ENCODE data around the gene RASGRP4.
A peak's percentile ranks its signal among the peaks of the same experiment; 100 is the strongest.
"Not testable (repeated sequence)": the region's sequence is repeated elsewhere in the genome, so short reads cannot be mapped to it uniquely, and the experiment has no call there.

RASGRP4 gene, protein sequence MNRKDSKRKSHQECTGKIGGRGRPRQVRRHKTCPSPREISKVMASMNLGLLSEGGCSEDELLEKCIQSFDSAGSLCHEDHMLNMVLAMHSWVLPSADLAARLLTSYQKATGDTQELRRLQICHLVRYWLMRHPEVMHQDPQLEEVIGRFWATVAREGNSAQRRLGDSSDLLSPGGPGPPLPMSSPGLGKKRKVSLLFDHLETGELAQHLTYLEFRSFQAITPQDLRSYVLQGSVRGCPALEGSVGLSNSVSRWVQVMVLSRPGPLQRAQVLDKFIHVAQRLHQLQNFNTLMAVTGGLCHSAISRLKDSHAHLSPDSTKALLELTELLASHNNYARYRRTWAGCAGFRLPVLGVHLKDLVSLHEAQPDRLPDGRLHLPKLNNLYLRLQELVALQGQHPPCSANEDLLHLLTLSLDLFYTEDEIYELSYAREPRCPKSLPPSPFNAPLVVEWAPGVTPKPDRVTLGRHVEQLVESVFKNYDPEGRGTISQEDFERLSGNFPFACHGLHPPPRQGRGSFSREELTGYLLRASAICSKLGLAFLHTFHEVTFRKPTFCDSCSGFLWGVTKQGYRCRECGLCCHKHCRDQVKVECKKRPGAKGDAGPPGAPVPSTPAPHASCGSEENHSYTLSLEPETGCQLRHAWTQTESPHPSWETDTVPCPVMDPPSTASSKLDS

DNA sequence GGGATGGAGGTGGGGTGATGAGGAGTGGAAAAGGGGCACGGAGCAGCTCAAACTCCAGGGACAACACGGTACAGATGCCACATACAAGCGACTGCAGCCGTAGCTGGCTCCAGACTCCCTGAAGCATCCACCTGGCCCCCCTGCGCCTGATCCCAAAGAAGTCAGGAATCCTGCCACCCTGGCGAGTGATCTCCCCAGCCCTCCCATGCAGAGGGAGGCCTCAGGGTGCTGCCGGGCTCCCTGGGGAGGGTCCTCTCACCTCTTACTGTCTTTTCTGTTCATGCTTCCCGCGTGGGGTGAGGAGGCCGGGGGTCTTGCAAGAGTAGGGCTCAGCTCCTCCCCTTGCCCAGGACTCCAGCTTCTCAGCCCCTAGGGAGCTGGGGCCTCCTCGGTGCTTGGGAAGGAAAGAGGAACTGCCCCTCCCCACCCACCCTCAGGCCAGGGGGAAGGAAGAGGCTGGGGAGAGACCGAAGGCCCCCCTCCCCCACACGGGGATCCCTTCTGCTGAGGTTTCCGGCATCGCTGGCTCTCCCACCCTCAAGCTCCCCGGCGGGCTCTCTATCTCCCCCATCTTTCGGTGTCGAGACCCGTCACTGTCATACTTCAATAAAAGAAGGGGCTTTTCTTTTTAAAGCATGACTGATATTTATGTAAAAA, at the start of gene RASGRP4:
TSS of gene RASGRP4 (minus strand) at position 410 of the 657 bp plus-strand sequence. CDS start at position 282, 128 bp downstream.
- peak; percentile 83 for DNase-seq

DNA sequence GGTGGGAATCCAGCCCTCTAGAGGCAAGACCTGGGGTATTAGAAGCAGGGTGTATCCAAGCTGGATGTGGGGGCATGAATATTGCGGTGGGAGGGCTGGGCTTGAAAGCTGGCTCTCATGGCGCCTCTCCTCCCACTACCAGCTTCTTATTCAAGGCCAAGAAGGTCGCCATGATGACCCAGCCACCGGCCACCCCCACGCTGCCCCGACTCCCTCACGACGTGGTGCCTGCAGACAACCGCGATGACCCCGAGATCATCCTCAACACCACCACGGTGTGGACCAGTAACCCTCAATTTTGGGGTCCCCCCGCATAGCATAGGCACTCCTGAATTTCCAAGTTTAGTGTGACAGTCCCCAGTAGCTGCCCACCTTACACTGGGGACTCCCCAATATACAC, 49.2 kb upstream of the RASGRP4 start:
- DNase-seq: no peak

DNA sequence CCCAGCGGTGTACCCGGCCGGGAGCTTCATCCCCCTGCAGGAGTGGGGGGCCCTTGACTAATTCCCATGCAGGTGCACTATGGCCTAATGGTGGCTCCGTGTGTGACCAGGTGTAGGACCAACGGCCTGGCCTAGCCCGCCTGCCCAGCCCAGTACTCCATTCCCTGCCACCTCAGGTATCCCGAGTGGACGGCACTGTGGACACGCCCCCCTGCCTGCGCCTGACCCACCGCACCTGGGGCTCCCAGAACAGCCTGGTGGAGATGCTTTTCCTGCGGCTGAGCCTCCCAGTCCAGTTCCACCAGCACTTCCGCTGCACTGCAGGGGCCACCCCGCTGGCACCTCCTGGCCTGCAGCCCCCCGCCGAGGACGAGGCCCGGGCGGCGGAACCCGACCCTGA, 47.2 kb upstream of the RASGRP4 start:
- DNase-seq: no peak

DNA sequence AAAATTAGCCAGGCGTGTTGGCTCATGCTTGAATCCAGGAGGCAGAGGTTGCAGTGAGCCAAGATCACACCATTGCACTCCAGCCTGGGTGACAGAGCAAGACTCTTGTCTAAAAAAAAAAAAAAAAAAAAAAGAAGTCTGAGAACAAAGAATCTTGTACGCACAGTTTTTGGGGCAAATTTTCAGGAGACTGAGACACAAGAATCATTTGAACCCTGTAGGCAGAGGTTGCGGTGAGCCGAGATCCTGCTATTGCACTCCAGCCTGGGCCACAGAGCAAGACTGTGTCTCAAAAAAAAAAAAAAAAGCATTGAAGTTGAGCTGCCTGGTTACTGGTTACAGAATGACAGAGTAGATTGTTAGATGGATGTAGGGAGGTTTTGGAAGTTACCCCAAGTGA, 46.7 kb upstream of the RASGRP4 start:
- DNase-seq: not testable (repeated sequence)

DNA sequence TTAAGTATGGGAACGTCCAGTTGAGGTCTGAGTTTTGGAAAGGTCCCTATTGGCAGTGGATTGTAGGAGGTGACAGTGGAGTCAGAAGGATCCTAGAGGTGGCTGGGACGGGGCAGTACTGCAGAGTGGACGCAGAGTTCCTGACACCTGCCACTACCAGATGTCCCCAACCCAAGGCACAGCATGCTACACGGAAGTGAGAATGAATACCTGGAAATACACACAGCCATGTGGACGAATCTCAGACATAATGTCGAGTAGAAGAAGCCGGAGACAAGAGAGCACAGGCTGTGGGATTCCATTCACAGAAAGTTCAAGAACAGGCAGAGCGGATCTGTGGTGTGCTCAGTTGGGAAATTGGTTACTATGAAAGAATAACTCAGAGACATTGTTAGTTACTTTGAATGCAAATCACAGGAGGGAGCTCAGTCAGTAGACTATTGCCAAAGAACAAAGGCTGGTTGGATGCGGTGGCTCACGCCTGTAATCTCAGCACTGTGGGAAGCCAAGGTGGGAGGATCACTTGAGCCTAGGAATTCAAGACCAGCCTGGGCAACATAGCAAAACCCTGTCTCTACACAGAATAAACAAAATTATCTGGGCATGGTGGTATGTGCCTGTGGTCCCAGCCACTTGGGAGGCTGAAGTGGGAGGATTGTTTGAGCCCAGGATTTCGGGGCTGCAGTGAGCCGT, 44.9 kb upstream of the RASGRP4 start:
- DNase-seq: no peak

DNA sequence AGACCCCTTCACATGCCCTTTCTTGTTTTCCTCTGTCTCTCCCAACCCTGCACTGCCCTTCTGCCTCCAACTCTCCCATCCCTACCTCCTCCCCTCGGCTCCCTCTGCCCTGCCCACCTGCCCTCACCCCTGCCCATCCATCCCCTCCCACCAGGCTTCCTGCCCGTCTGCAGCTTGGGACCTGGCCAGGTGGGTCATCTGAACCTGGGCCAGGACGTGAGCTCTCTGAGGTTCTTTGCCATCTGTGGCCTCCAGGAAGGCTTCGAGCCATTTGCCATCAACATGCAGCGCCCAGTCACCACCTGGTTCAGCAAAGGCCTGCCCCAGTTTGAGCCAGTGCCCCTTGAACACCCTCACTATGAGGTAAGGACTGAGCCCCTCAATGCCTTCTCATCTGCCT, 43.1 kb upstream of the RASGRP4 start:
- DNase-seq: no peak

DNA sequence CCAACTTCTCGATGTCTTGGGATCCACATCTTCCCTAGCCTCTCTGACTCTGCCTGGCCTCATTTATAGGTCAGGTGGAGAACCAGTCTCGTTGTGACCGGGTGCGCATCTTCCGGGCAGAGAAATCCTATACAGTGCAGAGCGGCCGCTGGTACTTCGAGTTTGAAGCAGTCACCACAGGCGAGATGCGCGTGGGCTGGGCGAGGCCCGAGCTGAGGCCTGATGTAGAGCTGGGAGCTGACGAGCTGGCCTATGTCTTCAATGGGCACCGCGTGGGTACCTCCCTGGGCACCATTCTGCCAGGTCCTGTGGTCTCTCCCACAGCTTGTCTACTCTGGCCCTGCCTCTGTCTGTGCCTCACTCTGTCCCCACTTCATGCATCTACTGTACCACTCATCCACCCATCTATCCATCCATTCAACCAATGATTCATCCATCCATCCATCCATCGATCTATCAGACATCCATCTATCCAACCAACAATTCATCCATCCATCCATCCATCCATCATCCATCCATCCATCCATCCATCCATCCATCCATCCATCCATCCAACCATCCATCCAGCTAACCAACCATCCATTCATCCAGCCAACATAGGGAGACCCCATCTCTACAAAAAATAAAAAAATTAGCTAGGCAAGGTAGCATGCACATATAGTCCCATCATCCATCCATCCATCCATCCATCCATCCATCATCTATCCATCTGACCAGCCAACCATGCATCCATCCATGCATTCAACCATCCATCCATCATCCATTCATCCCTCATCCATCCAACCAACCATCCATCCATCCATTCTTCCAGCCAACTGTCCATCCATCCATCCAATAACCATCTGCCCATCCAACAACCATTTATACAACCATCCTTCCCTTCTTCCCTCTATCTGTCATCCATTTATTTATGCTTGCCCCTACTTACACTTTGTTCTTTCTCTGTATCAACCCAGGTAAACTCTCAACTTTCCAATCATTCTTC, 41.8 kb upstream of the RASGRP4 start:
- no peak for DNase-seq

DNA sequence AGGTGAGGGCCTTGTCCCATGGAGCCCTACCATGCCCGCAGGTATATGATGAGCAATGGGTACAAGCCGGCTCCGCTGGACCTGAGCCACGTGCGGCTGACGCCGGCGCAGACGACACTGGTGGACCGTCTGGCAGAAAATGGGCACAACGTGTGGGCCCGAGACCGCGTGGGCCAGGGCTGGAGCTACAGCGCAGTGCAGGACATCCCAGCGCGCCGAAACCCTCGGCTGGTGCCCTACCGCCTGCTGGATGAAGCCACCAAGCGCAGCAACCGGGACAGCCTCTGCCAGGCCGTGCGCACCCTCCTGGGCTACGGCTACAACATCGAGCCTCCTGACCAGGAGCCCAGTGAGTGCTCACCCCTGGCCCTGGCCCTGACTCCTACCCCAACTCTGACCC, 40.0 kb upstream of the RASGRP4 start:
- no peak for DNase-seq

DNA sequence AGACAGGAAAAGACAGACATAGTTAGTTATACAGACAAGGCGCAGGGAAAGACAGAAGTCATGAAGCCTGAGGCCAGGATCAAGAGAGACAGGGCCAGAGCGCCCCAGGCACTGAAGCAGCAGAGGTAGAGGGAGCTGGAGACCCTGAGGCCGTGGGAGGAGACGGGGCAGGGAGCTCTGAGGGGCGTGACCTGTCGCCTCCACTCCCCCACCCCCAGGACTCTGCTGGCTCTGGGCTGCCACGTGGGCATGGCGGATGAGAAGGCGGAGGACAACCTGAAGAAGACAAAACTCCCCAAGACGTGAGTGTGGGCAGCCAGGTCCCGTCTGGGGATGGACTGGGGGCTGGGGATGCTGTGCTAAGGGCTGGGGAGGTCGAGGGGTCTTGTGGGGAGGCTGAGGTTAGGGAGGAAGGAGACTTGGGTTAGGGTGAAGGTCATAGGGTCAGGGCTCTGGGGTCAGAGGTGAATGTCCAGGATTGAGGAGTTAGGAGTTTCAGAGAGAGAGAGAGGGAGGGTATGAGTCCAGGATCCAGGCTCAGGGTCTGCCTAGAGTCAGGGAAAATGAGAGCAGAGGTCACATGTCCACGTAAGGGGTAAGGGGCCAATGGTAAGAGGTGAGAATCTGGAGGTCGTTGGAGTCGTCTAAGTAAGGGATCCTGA, 38.5 kb upstream of the RASGRP4 start:
- no peak for DNase-seq

DNA sequence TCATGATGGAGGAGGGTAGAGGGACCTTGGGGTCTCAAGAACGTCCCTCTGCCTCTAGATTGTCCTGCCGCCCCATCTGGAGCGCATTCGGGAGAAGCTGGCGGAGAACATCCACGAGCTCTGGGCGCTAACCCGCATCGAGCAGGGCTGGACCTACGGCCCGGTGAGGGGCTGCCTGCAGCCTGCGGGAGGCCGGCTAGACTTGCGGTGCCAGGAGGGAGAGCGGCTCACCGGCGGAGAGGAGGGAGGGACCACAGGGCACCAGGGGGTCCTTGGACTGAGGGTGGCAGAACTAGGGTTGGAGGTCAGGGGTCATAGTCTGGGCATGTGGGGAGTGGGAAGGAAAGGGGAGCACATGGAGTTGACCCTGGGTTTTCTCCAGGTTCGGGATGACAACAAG, 37.3 kb upstream of the RASGRP4 start:
- DNase-seq: no peak

DNA sequence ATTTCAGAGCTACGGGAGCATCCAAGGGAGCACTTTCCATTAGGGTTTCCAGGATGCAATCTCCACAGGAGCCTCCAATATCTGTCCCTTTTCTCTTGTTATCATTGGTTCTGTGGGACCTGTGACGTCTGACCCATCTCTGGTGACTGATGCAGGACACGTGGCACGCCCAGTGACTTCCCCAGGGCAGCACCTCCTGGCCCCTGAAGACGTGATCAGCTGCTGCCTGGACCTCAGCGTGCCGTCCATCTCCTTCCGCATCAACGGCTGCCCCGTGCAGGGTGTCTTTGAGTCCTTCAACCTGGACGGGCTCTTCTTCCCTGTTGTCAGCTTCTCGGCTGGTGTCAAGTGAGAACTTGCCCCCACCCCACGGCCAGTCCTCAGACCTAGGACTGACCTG, 33.0 kb upstream of the RASGRP4 start:
- DNase-seq: no peak

DNA sequence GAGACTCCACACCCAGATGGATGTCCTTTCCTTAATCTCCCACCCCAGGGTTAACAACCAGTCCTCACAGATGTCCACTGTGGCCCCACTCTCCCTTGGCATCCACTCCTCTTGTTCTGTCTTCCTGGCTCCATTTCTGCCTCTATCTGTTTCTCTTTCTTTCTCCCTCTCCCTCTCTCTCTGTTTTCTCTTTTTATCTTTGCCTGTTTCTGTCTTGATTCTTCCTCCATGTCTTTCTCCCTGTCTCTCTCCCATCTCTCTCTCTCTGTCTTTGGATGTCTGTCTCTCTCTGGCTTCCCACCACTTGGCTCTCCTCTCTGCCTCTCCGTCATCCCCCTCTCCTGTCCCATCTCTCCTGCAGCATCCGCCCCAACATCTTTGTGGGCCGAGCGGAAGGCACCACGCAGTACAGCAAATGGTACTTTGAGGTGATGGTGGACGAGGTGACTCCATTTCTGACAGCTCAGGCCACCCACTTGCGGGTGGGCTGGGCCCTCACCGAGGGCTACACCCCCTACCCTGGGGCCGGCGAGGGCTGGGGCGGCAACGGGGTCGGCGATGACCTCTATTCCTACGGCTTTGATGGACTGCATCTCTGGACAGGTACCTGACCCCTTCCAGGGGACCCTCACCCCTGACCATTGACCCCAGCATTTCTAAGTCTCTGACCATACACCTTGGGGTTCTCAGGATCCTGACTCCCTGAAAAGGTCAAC, 31.8 kb upstream of the RASGRP4 start:
- DNase-seq: no peak

DNA sequence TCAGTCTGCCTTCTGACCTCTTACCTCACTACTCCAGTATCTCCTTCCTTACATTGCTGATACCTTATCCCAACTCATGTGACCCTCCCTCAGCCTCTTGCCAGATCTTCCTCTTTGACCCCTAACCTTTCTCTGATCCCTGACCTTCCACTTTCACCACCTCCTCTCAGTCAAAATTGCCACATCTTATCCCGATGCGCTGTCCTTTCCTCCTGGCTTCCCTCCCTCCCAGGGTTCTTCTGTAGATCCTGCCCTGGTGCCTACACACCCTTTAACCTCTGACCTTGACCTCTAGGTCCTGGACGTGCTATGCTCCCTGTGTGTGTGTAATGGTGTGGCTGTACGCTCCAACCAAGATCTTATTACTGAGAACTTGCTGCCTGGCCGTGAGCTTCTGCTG, 31.2 kb upstream of the RASGRP4 start:
- DNase-seq: no peak

DNA sequence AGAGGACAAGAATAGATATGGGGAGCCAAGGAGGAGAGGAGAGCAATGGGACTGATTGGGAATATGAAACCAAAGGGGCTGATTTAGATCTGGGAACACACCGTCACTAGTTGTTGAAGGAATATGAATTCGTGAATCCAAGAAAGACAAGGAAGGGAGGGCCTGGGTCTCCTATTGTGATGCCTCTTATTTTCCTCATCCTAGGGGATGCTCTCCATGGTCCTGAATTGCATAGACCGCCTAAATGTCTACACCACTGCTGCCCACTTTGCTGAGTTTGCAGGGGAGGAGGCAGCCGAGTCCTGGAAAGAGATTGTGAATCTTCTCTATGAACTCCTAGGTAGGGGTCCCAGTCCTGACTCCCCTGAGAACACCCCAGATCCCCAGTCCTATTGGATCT, 29.0 kb upstream of the RASGRP4 start:
- no peak for DNase-seq

DNA sequence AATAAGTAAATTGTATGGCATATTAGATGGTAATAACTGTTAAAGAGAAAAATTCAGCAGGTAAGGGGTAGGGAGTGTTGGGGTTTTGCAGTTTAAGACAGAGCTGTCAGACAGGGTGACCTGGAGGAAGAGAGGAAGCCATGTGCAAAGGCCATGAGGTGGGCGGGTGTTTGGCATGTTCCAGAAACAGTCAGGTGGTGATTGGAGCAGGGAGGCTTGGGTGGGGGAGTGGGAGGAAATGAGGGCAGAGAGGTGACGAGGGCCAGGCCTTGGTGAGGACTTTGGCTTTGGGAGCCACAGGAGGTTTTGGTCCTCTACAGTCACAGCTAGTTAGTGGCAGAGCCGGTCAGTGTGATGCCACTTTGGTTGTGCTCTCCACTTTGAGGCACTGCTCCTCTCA, 27.6 kb upstream of the RASGRP4 start:
- no peak for DNase-seq

DNA sequence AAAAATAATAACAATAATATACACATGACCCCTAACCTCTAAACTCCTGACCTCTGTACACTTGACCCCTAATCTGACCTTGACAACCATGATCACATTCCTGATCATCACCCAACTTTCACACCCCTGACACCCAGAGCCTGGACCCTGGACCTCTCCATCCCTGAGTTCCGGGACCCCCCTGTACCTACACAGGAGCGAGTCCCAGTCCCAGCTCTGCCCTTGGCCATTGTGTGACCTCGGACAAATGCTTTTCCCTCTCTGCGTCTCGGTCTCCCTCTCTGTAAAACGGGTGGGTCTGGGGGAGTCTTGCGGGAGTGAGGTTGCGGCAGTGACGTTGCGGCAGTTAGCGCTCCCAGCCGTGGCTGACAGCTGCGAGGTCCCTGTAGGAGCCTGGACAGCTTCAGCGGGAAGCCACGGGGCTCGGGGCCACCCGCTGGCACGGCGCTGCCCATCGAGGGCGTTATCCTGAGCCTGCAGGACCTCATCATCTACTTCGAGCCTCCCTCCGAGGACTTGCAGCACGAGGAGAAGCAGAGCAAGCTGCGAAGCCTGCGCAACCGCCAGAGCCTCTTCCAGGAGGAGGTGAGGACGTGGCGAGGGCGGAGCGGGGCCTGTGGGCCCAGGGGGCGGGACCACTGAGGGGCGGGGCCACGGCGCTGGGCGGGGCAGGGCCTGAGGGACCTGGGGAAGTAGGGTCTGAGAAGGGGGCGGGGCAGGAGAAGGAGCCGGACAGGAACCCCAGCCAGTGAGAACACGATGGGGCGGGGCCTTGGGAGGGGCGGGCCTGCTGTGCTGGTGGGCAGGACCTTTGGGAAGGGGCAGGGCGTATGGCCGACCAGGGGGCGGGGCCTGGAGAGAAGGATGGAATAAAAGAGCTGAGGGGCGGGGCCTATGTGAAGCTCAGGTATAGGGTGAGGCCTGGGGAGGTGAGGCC, 26.7 kb upstream of the RASGRP4 start:
- no peak for DNase-seq

DNA sequence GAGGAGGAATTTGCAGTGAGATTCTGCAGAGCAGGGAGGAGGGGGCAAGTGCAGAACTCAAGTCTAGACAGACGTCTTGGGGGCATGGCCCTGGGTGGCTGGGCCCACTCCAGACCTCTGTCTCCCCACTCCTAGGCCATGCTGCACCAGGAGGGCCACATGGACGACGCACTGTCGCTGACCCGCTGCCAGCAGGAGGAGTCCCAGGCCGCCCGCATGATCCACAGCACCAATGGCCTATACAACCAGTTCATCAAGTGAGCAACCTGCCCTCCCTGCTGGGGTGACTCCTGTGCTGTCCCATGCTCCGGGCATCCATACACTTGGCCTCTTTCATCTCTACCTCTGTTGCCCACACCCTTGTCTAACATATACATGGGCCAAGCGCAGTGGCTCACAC, 25.6 kb upstream of the RASGRP4 start:
- no peak for DNase-seq

DNA sequence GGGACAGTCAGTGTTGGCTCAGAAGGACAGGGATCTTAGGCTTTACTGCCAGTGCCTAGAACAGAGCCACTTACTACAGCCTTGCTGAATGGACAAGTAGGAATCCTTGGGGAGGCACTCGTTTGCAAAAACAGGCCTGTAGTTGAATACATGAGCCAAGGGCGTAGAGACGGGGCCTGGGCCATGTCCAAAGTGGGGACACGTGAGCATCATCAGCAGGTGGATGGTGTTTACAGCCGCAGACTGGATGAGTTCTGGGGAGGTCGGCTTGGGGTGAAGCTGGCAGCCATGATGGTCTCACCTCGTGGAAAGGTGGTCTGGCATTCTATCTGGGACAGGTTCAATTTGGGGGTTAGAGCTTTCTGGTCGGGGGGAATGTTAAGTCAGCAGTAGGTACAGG, 25.0 kb upstream of the RASGRP4 start:
- DNase-seq: no peak

DNA sequence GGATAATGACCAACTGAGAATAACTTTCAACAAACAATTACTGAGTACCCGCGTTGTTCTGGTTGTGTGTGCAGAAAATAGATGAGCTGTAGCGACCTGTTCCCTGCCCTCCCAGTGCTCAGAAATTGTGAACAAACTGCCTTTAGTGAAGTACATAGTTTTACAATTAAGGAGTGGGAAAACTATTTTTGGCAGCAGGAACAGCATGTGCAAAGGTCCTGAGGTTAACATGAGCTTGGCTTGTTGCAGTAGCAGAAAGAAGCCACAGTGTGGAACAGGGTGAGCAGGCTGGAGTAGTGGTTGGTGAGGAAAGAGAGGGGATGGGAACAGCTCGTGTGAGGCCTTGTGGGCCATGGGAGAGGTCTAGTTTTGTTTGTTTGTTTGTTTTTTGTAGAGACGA, 23.5 kb upstream of the RASGRP4 start:
- DNase-seq: no peak

DNA sequence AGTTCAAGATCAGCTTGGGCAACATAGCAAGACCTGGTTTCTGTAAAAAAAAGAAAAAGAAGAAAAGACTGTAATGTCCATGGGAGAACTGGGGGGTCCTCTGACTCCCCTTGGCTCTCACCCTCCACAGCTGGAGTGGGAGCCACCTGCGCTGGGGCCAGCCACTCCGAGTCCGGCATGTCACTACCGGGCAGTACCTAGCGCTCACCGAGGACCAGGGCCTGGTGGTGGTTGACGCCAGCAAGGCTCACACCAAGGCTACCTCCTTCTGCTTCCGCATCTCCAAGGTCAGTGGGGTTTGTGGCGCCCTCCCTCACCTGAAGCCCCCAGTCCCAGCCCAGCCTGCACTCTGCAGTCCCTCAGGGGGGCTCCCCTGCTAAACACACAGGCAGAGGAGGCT, 22.2 kb upstream of the RASGRP4 start:
- DNase-seq: no peak

All from activated effector memory CD4-positive, alpha-beta T cell treated with anti-CD3 and anti-CD28 coated beads, Interleukin-2, amount 50 U/mL, for 16 hours (primary cell).